SK-N-SH (cell line): ENCODE measurements around the gene SPATA13. TPM values are rescaled to one million over a fixed set of nuclear protein-coding genes. Genes with fewer than 3 reads are reported as not detected.

ENCODE experiments used
- CTCF ChIA-PET: fragments of 300-600, 350-600 bp; formaldehyde crosslinking; extraction: SDS; loops from one replicate; lab custom pipeline; 2021; lab: Yijun Ruan, JAX
- POLR2A ChIA-PET: fragments of 350-600 bp; sonication (Branson Sonifier 250); formaldehyde crosslinking; extraction: SDS; loops from one replicate; lab custom pipeline; 2020; ENCODE audit warnings: antibody characterized with exemption, inconsistent platforms; lab: Yijun Ruan, JAX
- DNase-seq: peaks from one replicate; pipeline ENCODE4 v3.0.0; 2012
- H2AFZ ChIP-seq: fragments of 200-600 bp; sonication (generic); 2 replicates; pipeline ENCODE4 v1.8.1; 2016; ENCODE audit warnings: antibody characterized with exemption, mild to moderate bottlenecking, low read depth
- H3F3A ChIP-seq: fragments of 200-600 bp; sonication (generic); replicated peaks from 2 replicates; pipeline ENCODE3; 2016; ENCODE audit warnings: antibody characterized with exemption, mild to moderate bottlenecking; ENCODE audit not compliant: insufficient read depth
- H3K27ac ChIP-seq, 2 experiments: fragments of 200-500 bp in 1 of 2; fragments of 200-600 bp in 1 of 2; sonication (Bioruptor generic) in 1 of 2; sonication (generic), shearing (Covaris generic) in 1 of 2; 2 replicates each; pipeline versions ENCODE4 v1.5.1 to v1.6.1; 2014 to 2016; ENCODE audit warnings: low read depth in 2 of 2, inconsistent platforms in 1 of 2, low read length in 1 of 2, mild to moderate bottlenecking in 1 of 2, mixed read lengths in 1 of 2
- H3K27me3 ChIP-seq: fragments of 200-600 bp; sonication (generic), shearing (Covaris generic); 2 replicates; pipeline ENCODE4 v1.6.1; 2016; ENCODE audit warnings: mixed run types; ENCODE audit not compliant: insufficient read depth
- H3K36me3 ChIP-seq, 2 experiments: fragments of 200-500 bp in 1 of 2; fragments of 200-600 bp in 1 of 2; sonication (Bioruptor generic) in 1 of 2; sonication (generic) in 1 of 2; replicated peaks in 1 of 2; 2 replicates each; pipeline versions ENCODE3 to v1.5.1; 2014 to 2016; ENCODE audit warnings: low read length in 1 of 2, mild to moderate bottlenecking in 1 of 2; ENCODE audit not compliant: insufficient read depth in 2 of 2, control insufficient read depth in 1 of 2
- H3K4me1 ChIP-seq, 2 experiments: fragments of 200-500 bp in 1 of 2; fragments of 200-600 bp in 1 of 2; sonication (Bioruptor generic) in 1 of 2; sonication (generic), shearing (Covaris generic) in 1 of 2; 2 replicates each; pipeline versions ENCODE4 v1.5.1 to v1.6.1; 2014 to 2016; ENCODE audit warnings: low read depth in 1 of 2, low read length in 1 of 2, mixed run types in 1 of 2; ENCODE audit not compliant: insufficient read depth in 2 of 2, control insufficient read depth in 1 of 2
- H3K4me2 ChIP-seq: fragments of 200-600 bp; sonication (generic), shearing (Covaris generic); 2 replicates; pipeline ENCODE4 v1.6.1; 2017; ENCODE audit warnings: mixed run types
- H3K4me3 ChIP-seq, 2 experiments: fragments of 200-500 bp in 1 of 2; fragments of 200-600 bp in 1 of 2; sonication (Bioruptor generic) in 1 of 2; sonication (generic), shearing (Covaris generic) in 1 of 2; 2 replicates each; pipeline versions ENCODE4 v1.5.1 to v1.8.1; 2014 to 2016; ENCODE audit warnings: low read depth in 2 of 2, inconsistent platforms in 1 of 2, low read length in 1 of 2, mild to moderate bottlenecking in 1 of 2, mixed read lengths in 1 of 2, moderate library complexity in 1 of 2
- H3K79me2 ChIP-seq: fragments of 200-600 bp; sonication (generic); 2 replicates; pipeline ENCODE4 v1.8.1; 2017; ENCODE audit warnings: mild to moderate bottlenecking; ENCODE audit not compliant: insufficient read depth
- H3K9ac ChIP-seq: fragments of 200-600 bp; sonication (generic); 2 replicates; pipeline ENCODE4 v1.6.1; 2017; ENCODE audit warnings: mixed run types
- H3K9me2 ChIP-seq: fragments of 200-600 bp; sonication (generic); 2 replicates; pipeline ENCODE4 v1.6.1; 2017; ENCODE audit warnings: mixed run types
- H3K9me3 ChIP-seq: fragments of 200-600 bp; sonication (generic); 2 replicates; pipeline ENCODE4 v1.6.1; 2017; ENCODE audit warnings: mixed run types, mild to moderate bottlenecking, moderate library complexity
- H4K20me1 ChIP-seq: fragments of 200-600 bp; sonication (generic); 2 replicates; pipeline ENCODE4 v1.6.1; 2017; ENCODE audit warnings: mild to moderate bottlenecking, mixed run types; ENCODE audit not compliant: insufficient read depth
- EZH2phosphoT487 ChIP-seq: fragments of 200-600 bp; sonication (generic); IDR thresholded peaks from 2 replicates; pipeline ENCODE4 v1.6.1; 2017; ENCODE audit warnings: low read depth, mixed run types, mild to moderate bottlenecking, antibody characterized with exemption, moderate library complexity, borderline replicate concordance
- FOSL2 ChIP-seq: IDR thresholded peaks from 2 replicates; pipeline ENCODE4 v1.4.0; 2012; ENCODE audit warnings: low read depth, mild to moderate bottlenecking, moderate library complexity, borderline replicate concordance
- FOXJ3 ChIP-seq: sonication (generic); formaldehyde crosslinking; IDR thresholded peaks from 2 replicates; pipeline ENCODE4 v1.5.1; 2020; ENCODE audit warnings: mild to moderate bottlenecking, missing genetic modification reagents
- FOXM1 ChIP-seq: IDR thresholded peaks from 2 replicates; pipeline ENCODE4 v1.4.0; 2012; ENCODE audit warnings: low read depth, mild to moderate bottlenecking
- GABPA ChIP-seq: IDR thresholded peaks from 2 replicates; pipeline ENCODE4 v1.4.0; 2012; ENCODE audit warnings: low read depth, mild to moderate bottlenecking
- GATA2 ChIP-seq: sonication (generic); formaldehyde crosslinking; IDR thresholded peaks from 2 replicates; pipeline ENCODE4 v1.5.0; 2020; ENCODE audit warnings: mild to moderate bottlenecking, missing genetic modification reagents
- IRF3 ChIP-seq: fragments of 150-350 bp; IDR thresholded peaks from 2 replicates; pipeline ENCODE4 v1.6.1; 2016; ENCODE audit warnings: mild to moderate bottlenecking, low read depth, low read length
- MAX ChIP-seq: IDR thresholded peaks from 2 replicates; pipeline ENCODE4 v1.4.0; 2012; ENCODE audit warnings: low read depth
- MEF2A ChIP-seq: IDR thresholded peaks from 2 replicates; pipeline ENCODE4 v1.4.0; 2012; ENCODE audit warnings: low read depth, borderline replicate concordance
- MXI1 ChIP-seq: IDR thresholded peaks from 2 replicates; pipeline ENCODE4 v1.6.1; 2012; ENCODE audit warnings: mild to moderate bottlenecking, low read depth, low read length, improper control_type of control experiment
- NRF1 ChIP-seq: IDR thresholded peaks from 2 replicates; pipeline ENCODE4 v1.6.1; 2012; ENCODE audit warnings: low read depth, mild to moderate bottlenecking, low read length
- RCOR1 ChIP-seq: fragments of 150-350 bp; IDR thresholded peaks from 2 replicates; pipeline ENCODE4 v1.6.1; 2017; ENCODE audit warnings: antibody characterized with exemption, low read length
- RFX5 ChIP-seq: IDR thresholded peaks from 2 replicates; pipeline ENCODE4 v1.6.1; 2012; ENCODE audit warnings: mild to moderate bottlenecking, improper control_type of control experiment, low read length
- RXRA ChIP-seq: IDR thresholded peaks from 2 replicates; pipeline ENCODE4 v1.4.0; 2012; ENCODE audit warnings: low read depth, mild to moderate bottlenecking, borderline replicate concordance
- TAF1 ChIP-seq: IDR thresholded peaks from 2 replicates; pipeline ENCODE4 v1.6.1; 2012; ENCODE audit warnings: low read depth, mild to moderate bottlenecking, low read length, moderate library complexity, borderline replicate concordance
- TEAD4 ChIP-seq: IDR thresholded peaks from 2 replicates; pipeline ENCODE4 v1.4.0; 2012; ENCODE audit warnings: mild to moderate bottlenecking, borderline replicate concordance; ENCODE audit not compliant: insufficient read depth
- USF1 ChIP-seq: IDR thresholded peaks from 2 replicates; pipeline ENCODE4 v1.4.0; 2012; ENCODE audit warnings: low read depth, borderline replicate concordance
- ZBTB33 ChIP-seq: IDR thresholded peaks from 2 replicates; pipeline ENCODE4 v1.4.0; 2012; ENCODE audit warnings: low read depth, borderline replicate concordance
- whole genome bisulfite sequencing: methylation state at CpG from one replicate; pipeline ENCODE4 v1.1.6; 2017; ENCODE audit warnings: low lambda C conversion rate; 5-methylcytosine and 5-hydroxymethylcytosine counted together
- polyA plus RNA-seq, 3 experiments: library from polyadenylated mRNA; depleted of rRNA; stranded (reverse); fragments of >200 nt; gene quantifications; 2 replicates each; pipeline ENCODE4 v1.2.3, GENCODE V29; 2012

SPATA13 gene
- polyA plus RNA-seq, 1 of the 3 experiments (the other 2 are of a cell fraction), result 4.3 TPM

- peaks cover 0 to 11% of the 10 kb centered on the region in 2 experiments; a peak in 2 of 4 replicates for H3K4me1 ChIP-seq
- no peak overlapping the region for H3K4me3 ChIP-seq
- no peak overlapping the region for H3K9ac ChIP-seq
- TF ChIP-seq EZH2phosphoT487, result no peak
- TF ChIP-seq TAF1, result no peak
- TF ChIP-seq GATA2 (CRISPR knock-in tag), result no peak
- no peak for TF ChIP-seq RFX5
- TF ChIP-seq ZBTB33, result no peak
- no peak for TF ChIP-seq MEF2A
- TF ChIP-seq MXI1, result no peak
- TF ChIP-seq TEAD4, result no peak
- no peak for TF ChIP-seq NRF1
- no peak for TF ChIP-seq GABPA
- TF ChIP-seq FOXJ3 (CRISPR knock-in tag), result no peak
- TF ChIP-seq FOSL2, result no peak
- TF ChIP-seq MAX, result no peak
- TF ChIP-seq, all 33 proteins: peak for 0
- CTCF ChIA-PET, result interaction anchor here (0.7 to 6.7 kb wide), 6 partner anchors 11 to 296 kb away, joined by 3 to 98 read pairs (median 18); no protein-coding TSS in a partner anchor
- Histone ChIP-seq H3K27me3 (no peaks in the 10 kb centered on the region), H3K36me3 (no peaks in the 10 kb centered on the region), H2AFZ (no peak overlapping the region), H3F3A (no peaks in the 10 kb centered on the region), H4K20me1 (no peaks in the 10 kb centered on the region), H3K9me3 (no peaks in the 10 kb centered on the region), H3K4me2 (no peak overlapping the region), H3K27ac (no peak overlapping the region), H3K9me2 (no peaks in the 10 kb centered on the region), H3K79me2 (no peaks in the 10 kb centered on the region)
- no peak for DNase-seq
- POLR2A ChIA-PET, result no interaction called here
- 93% methylated on average over 6 of the region's 6 CpGs for WGBS
Measured at GRCh38 chr13:24217601-24218281, 57.2 kb downstream of the SPATA13 start.

GRCh38 chr13:24218338-24218737 is 57.8 kb downstream of the SPATA13 start:
- no peaks in the 10 kb centered on the region for H3K27me3 ChIP-seq
- DNase-seq, result no peak
- no peaks in the 10 kb centered on the region for H3F3A ChIP-seq
- ChIA-PET POLR2A (no interaction called here), CTCF (interaction anchor here (0.7 to 6.7 kb wide), 12 partner anchors 10 to 297 kb away, joined by 3 to 98 read pairs (median 3); no protein-coding TSS in a partner anchor)
- 96% methylated on average over 3 of the region's 3 CpGs for WGBS
- no peak overlapping the region for H3K9ac ChIP-seq
- no peaks in the 10 kb centered on the region for H3K9me3 ChIP-seq
- H4K20me1 ChIP-seq, result no peaks in the 10 kb centered on the region
- H3K36me3 ChIP-seq, result no peaks in the 10 kb centered on the region
- H3K27ac ChIP-seq, result no peak overlapping the region
- H2AFZ ChIP-seq, result no peak overlapping the region
- H3K9me2 ChIP-seq, result no peaks in the 10 kb centered on the region
- H3K79me2 ChIP-seq, result no peaks in the 10 kb centered on the region
- no peak overlapping the region for H3K4me2 ChIP-seq
- peaks cover 0 to 11% of the 10 kb centered on the region in 2 experiments; a peak in 2 of 4 replicates for H3K4me1 ChIP-seq
- H3K4me3 ChIP-seq, result no peak overlapping the region
- TF ChIP-seq MXI1, result no peak
- TF ChIP-seq RFX5, result no peak
- no peak for TF ChIP-seq GATA2 (CRISPR knock-in tag)
- TF ChIP-seq ZBTB33, result no peak
- TF ChIP-seq IRF3, result no peak
- TF ChIP-seq TAF1, result no peak
- no peak for TF ChIP-seq USF1
- no peak for TF ChIP-seq MAX
- TF ChIP-seq RXRA, result no peak
- no peak for TF ChIP-seq FOXM1
- TF ChIP-seq RCOR1, result no peak
- TF ChIP-seq FOXJ3 (CRISPR knock-in tag), result no peak
- TF ChIP-seq EZH2phosphoT487, result no peak
